CD4-positive, alpha-beta T cell treated with Interleukin-2 at 100 ng/mL for 4 hours (primary cell): ENCODE data around the gene PCBP3.
"Not testable (repeated sequence)": the region's sequence is repeated elsewhere in the genome, so short reads cannot be mapped to it uniquely, and the experiment has no call there.

Source experiments
- DNase-seq: peaks from one replicate; pipeline ENCODE4 v3.0.0-alpha.2; 2020; ENCODE audit warnings: low spot score

PCBP3 gene

GRCh38 chr21:45788198-45788597 lies 144.7 kb downstream of the PCBP3 start:
- DNase-seq: no peak

GRCh38 chr21:45788637-45789506 lies 145.3 kb downstream of the PCBP3 start:
- DNase-seq: no peak

- DNase-seq: no peak
Observed at GRCh38 chr21:45790427-45790826, 146.9 kb downstream of the PCBP3 start.

- DNase-seq: no peak
Observed at GRCh38 chr21:45791562-45792418, 148.3 kb downstream of the PCBP3 start.

- no peak for DNase-seq
Observed at GRCh38 chr21:45792682-45793383, 149.3 kb downstream of the PCBP3 start.

- DNase-seq: no peak
Observed at GRCh38 chr21:45794027-45794426, 150.5 kb downstream of the PCBP3 start.

GRCh38 chr21:45796003-45796402 lies 152.5 kb downstream of the PCBP3 start:
- DNase-seq: no peak

GRCh38 chr21:45797338-45797737 lies 153.8 kb downstream of the PCBP3 start:
- no peak for DNase-seq

- DNase-seq: no peak
Observed at GRCh38 chr21:45799765-45800338, 156.3 kb downstream of the PCBP3 start.

- no peak for DNase-seq
Observed at GRCh38 chr21:45800339-45801080, 157.0 kb downstream of the PCBP3 start.

- no peak for DNase-seq
Observed at GRCh38 chr21:45801129-45801964, 157.8 kb downstream of the PCBP3 start.

GRCh38 chr21:45801989-45802388 lies 158.5 kb downstream of the PCBP3 start:
- no peak for DNase-seq

GRCh38 chr21:45802425-45802824 lies 158.9 kb downstream of the PCBP3 start:
- DNase-seq: no peak

- DNase-seq: no peak
Observed at GRCh38 chr21:45802956-45803617, 159.6 kb downstream of the PCBP3 start.

- no peak for DNase-seq
Observed at GRCh38 chr21:45803618-45804340, 160.3 kb downstream of the PCBP3 start.

- DNase-seq: no peak
Observed at GRCh38 chr21:45804809-45805313, 161.3 kb downstream of the PCBP3 start.

- no peak for DNase-seq
Observed at GRCh38 chr21:45805321-45805720, 161.8 kb downstream of the PCBP3 start.

GRCh38 chr21:45806042-45806441 lies 162.5 kb downstream of the PCBP3 start:
- DNase-seq: no peak

- DNase-seq: not testable (repeated sequence)
Observed at GRCh38 chr21:45808663-45809062, 165.1 kb downstream of the PCBP3 start.
